A549 (cell line): ENCODE measurements around the gene RBX1. TPM values are rescaled to one million over a fixed set of nuclear protein-coding genes. Genes with fewer than 3 reads are reported as not detected.

Source experiments
- ATAC-seq, 2 experiments: fragments of 200-7000 bp in 1 of 2; fragments of >200 bp in 1 of 2; cut with Nextera tagmentation in 1 of 2; cut with Tn5 transposase in 1 of 2; 3 replicates each; pipeline versions ENCODE4 v1.8.0 to v1.9.1; 2018 to 2020; ENCODE audit warnings: mild to moderate bottlenecking in 1 of 2, moderate library complexity in 1 of 2
- CTCF ChIA-PET: fragments of 300-600 bp; sonication (Branson Sonifier 250); formaldehyde crosslinking; extraction: SDS; loops from one replicate; lab custom pipeline; 2021; ENCODE audit warnings: antibody characterized with exemption, inconsistent platforms; lab: Yijun Ruan, JAX
- POLR2A ChIA-PET: fragments of 350-600 bp; formaldehyde crosslinking; extraction: SDS; loops from one replicate; lab custom pipeline; 2021; ENCODE audit warnings: antibody characterized with exemption, inconsistent platforms; lab: Yijun Ruan, JAX
- DNase-seq, 2 experiments: peaks; one replicate each; pipeline versions ENCODE4 v3.0.0 to v3.0.0-alpha.2; 2011 to 2016; ENCODE audit warnings: low read depth in 1 of 2, low spot score in 1 of 2
- FAIRE-seq: peaks from 2 replicates; lab custom pipeline; 2011; peaks lifted over from hg19 to GRCh38; lab: Jason Lieb, UNC
- H3K27ac ChIP-seq, 2 experiments: fragments of >200 bp; sonication (Bioruptor Twin); formaldehyde crosslinking; 3 replicates each; pipeline ENCODE4 v1.5.1; 2016 to 2017
- H3K4me1 ChIP-seq: fragments of >200 bp; sonication (Bioruptor Twin); formaldehyde crosslinking; 3 replicates; pipeline ENCODE4 v1.6.1; 2016
- H3K4me2 ChIP-seq: fragments of >200 bp; sonication (Bioruptor Twin); formaldehyde crosslinking; 3 replicates; pipeline ENCODE4 v1.6.1; 2016
- H3K4me3 ChIP-seq: fragments of >200 bp; sonication (Bioruptor Twin); formaldehyde crosslinking; 3 replicates; pipeline ENCODE4 v1.5.1; 2016
- H3K9me3 ChIP-seq: fragments of >200 bp; sonication (Bioruptor Twin); formaldehyde crosslinking; 3 replicates; pipeline ENCODE4 v1.6.1; 2016
- CBX8 ChIP-seq: fragments of 200-600 bp; sonication (generic); IDR thresholded peaks from 2 replicates; pipeline ENCODE4 v1.6.1; 2016
- CHD2 ChIP-seq: fragments of 150-350 bp; IDR thresholded peaks from 2 replicates; pipeline ENCODE4 v1.6.1; 2014; ENCODE audit warnings: low read length; ENCODE audit not compliant: partially characterized antibody
- EHF ChIP-seq: fragments of 250-450 bp; sonication (Bioruptor Pico); IDR thresholded peaks from 2 replicates; pipeline ENCODE4 v1.5.0; 2020; ENCODE audit warnings: mild to moderate bottlenecking
- FOSB ChIP-seq: fragments of 250-450 bp; sonication (Bioruptor Pico); IDR thresholded peaks from 2 replicates; pipeline ENCODE4 v1.5.0; 2020; ENCODE audit warnings: mild to moderate bottlenecking, moderate library complexity
- FOSL2 ChIP-seq, 2 experiments: fragments of 450-650 bp in 1 of 2; fragments of >200 bp in 1 of 2; sonication (Bioruptor Twin) in 1 of 2; formaldehyde crosslinking; IDR thresholded peaks; 2 replicates each; pipeline versions ENCODE4 v1.5.0 to v1.6.1; 2016 to 2020; ENCODE audit warnings: mild to moderate bottlenecking in 1 of 2, moderate library complexity in 1 of 2
- FOXS1 ChIP-seq: fragments of 250-450 bp; sonication (Bioruptor Pico); IDR thresholded peaks from 2 replicates; pipeline ENCODE4 v1.5.0; 2020; ENCODE audit warnings: mild to moderate bottlenecking, moderate library complexity
- GATA3 ChIP-seq: IDR thresholded peaks from 2 replicates; pipeline ENCODE4 v1.6.1; 2012; ENCODE audit warnings: borderline replicate concordance
- HEYL ChIP-seq: fragments of 250-450 bp; sonication (Bioruptor Pico); IDR thresholded peaks from 2 replicates; pipeline ENCODE4 v1.8.0; 2021; ENCODE audit warnings: mild to moderate bottlenecking, moderate library complexity
- HOXA7 ChIP-seq: fragments of 250-450 bp; sonication (Bioruptor Pico); IDR thresholded peaks from 2 replicates; pipeline ENCODE4 v1.5.0; 2020; ENCODE audit warnings: mild to moderate bottlenecking, moderate library complexity
- JUNB ChIP-seq: fragments of >200 bp; sonication (Bioruptor Twin); formaldehyde crosslinking; IDR thresholded peaks from 2 replicates; pipeline ENCODE4 v1.6.1; 2016
- KDM1A ChIP-seq: fragments of 200-600 bp; sonication (generic); IDR thresholded peaks from 2 replicates; pipeline ENCODE4 v1.6.1; 2016; ENCODE audit warnings: low read depth, mild to moderate bottlenecking
- KDM5A ChIP-seq: fragments of 200-600 bp; sonication (generic); IDR thresholded peaks from 2 replicates; pipeline ENCODE4 v1.6.1; 2016; ENCODE audit warnings: antibody characterized with exemption, mild to moderate bottlenecking
- MAFK ChIP-seq: fragments of 450-650 bp; IDR thresholded peaks from 2 replicates; pipeline ENCODE4 v1.6.1; 2014; ENCODE audit not compliant: partially characterized antibody
- MAX ChIP-seq: IDR thresholded peaks from 2 replicates; pipeline ENCODE4 v1.6.1; 2012
- NPAS2 ChIP-seq: fragments of 250-450 bp; sonication (Bioruptor Pico); IDR thresholded peaks from 2 replicates; pipeline ENCODE4 v1.8.0; 2022; ENCODE audit warnings: mild to moderate bottlenecking, moderate library complexity, borderline replicate concordance
- PHF8 ChIP-seq: fragments of 200-600 bp; sonication (generic); IDR thresholded peaks from 2 replicates; pipeline ENCODE4 v1.6.1; 2016; ENCODE audit warnings: low read depth, mild to moderate bottlenecking, antibody characterized with exemption, moderate library complexity, borderline replicate concordance
- POLR2A ChIP-seq: IDR thresholded peaks from 2 replicates; pipeline ENCODE4 v1.6.1; 2012; ENCODE audit warnings: mild to moderate bottlenecking, low read length
- RARB ChIP-seq: fragments of 250-450 bp; sonication (Bioruptor Pico); IDR thresholded peaks from 2 replicates; pipeline ENCODE4 v1.8.0; 2021; ENCODE audit warnings: mild to moderate bottlenecking, moderate library complexity
- RCOR1 ChIP-seq: fragments of 150-350 bp; IDR thresholded peaks from 2 replicates; pipeline ENCODE4 v1.6.1; 2014; ENCODE audit warnings: antibody characterized with exemption, low read length, low read depth
- RFX5 ChIP-seq: fragments of 450-650 bp; IDR thresholded peaks from 2 replicates; pipeline ENCODE4 v1.7.1; 2014; ENCODE audit warnings: antibody characterized with exemption, mild to moderate bottlenecking, moderate library complexity
- SMC3 ChIP-seq: fragments of >200 bp; sonication (Bioruptor Twin); formaldehyde crosslinking; IDR thresholded peaks from 3 replicates; pipeline ENCODE4 v1.6.1; 2018; ENCODE audit warnings: inconsistent platforms
- SREBF2 ChIP-seq: fragments of 450-650 bp; IDR thresholded peaks from 2 replicates; pipeline ENCODE4 v1.6.1; 2014; ENCODE audit warnings: mild to moderate bottlenecking, moderate library complexity
- ZC3H11A ChIP-seq: fragments of 450-650 bp; IDR thresholded peaks from 2 replicates; pipeline ENCODE4 v1.6.1; 2014; ENCODE audit warnings: antibody characterized with exemption, mild to moderate bottlenecking
- ZFP36 ChIP-seq: fragments of 450-650 bp; IDR thresholded peaks from 2 replicates; pipeline ENCODE4 v1.6.1; 2014; ENCODE audit warnings: borderline replicate concordance; ENCODE audit not compliant: partially characterized antibody
- ZNF302 ChIP-seq: fragments of 250-450 bp; sonication (Bioruptor Pico); IDR thresholded peaks from 2 replicates; pipeline ENCODE4 v1.9.0; 2021; ENCODE audit warnings: inconsistent platforms, mild to moderate bottlenecking, moderate library complexity
- WGBS: methylation state at CpG from one replicate; pipeline ENCODE4 v1.1.6; 2017; ENCODE audit errors: missing lambda C conversion rate; 5-methylcytosine and 5-hydroxymethylcytosine counted together
- polyA plus RNA-seq, 4 experiments: library from polyadenylated mRNA; depleted of rRNA in 3 of 4; stranded (reverse); fragments of >200 nt; fragmentation: RNase III in 1 of 4; extraction: RNeasy Plus Mini Kit Qiagen cat#74134 plus additional on column Dnase treatment in 1 of 4; gene quantifications; 2 replicates in 3 of 4; 3 replicates in 1 of 4; pipeline ENCODE4 v1.2.3, GENCODE V29; 2011 to 2017
- TF ChIP-seq, protein P1 (sequence below): IDR thresholded peaks from 2 replicates; pipeline ENCODE4 v1.6.1; 2012
- TF ChIP-seq, protein P2 (sequence below): fragments of 200-600 bp; sonication (generic); IDR thresholded peaks from 2 replicates; pipeline ENCODE4 v1.6.1; 2016; ENCODE audit warnings: antibody characterized with exemption, mild to moderate bottlenecking, moderate library complexity
- TF ChIP-seq, protein P3 (sequence below): fragments of >200 bp; sonication (Bioruptor Twin); formaldehyde crosslinking; IDR thresholded peaks from 3 replicates; pipeline ENCODE4 v1.6.1; 2016

Gene RBX1
- polyA plus RNA-seq, 2 of the 4 experiments (the other 2 are of a cell fraction) = 61.7 to 82.3 TPM

DNA sequence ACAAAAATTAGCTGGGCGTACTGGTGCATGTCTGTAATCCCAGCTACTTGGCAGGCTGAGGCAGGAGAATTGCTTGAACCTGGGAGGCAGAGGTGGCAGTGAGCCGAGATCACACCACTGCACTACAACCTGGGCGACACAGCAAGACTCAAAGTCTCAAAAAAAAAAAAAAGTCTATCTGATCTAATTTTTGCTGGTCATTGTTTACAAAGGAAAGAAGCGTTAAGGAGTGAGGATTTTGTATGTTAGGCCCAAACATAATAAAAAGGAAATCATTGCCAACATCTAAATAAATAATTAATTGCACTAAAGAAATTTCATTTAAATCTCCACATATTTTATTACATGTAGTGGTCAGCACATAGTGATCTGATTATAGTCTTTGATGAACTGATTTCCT is 2.9 kb downstream of the RBX1 start:
- ChIA-PET CTCF (no interaction called here), POLR2A (no interaction called here)
- no peak for TF ChIP-seq KDM5A
- TF ChIP-seq GATA3 = no peak
- TF ChIP-seq KDM1A = no peak
- no peak for TF ChIP-seq CHD2
- no peak for TF ChIP-seq ZC3H11A
- no peak for TF ChIP-seq HEYL (CRISPR knock-in tag)
- no peak for TF ChIP-seq PHF8
- ATAC-seq (no peak), DNase-seq (no peak), FAIRE-seq (no peak)
- Histone ChIP-seq H3K9me3 (no peaks in the 10 kb centered on the region), H3K4me2 (no peak overlapping the region), H3K27ac (no peak overlapping the region), H3K4me1 (peaks cover 8% of the 10 kb centered on the region; the same call in 1 of the 3 replicates), H3K4me3 (no peak overlapping the region)
- 94% methylated on average over 3 of the region's 4 CpGs for WGBS

DNA sequence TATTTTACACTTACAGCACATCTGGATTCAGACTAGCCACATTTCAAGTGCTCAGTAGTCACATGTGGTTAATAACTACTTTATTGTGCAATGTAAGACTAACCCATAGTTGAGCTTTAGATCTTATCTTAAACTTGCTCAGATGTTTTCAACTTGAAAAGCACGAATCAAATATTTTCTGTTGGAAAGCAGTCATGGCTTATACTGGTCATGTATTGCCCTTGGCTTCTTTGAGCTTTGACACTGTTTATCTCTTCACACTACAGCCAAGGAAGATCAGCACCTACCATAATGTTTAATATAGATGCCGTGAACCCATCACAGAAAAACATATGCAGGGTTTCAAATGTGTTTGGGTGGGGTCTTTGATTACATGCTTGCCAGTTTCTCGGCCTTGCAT is 4.4 kb downstream of the RBX1 start:
- Histone ChIP-seq H3K4me1 (peaks cover 8% of the 10 kb centered on the region; the same call in 1 of the 3 replicates), H3K9me3 (no peaks in the 10 kb centered on the region), H3K27ac (no peak overlapping the region), H3K4me3 (no peak overlapping the region), H3K4me2 (no peak overlapping the region)
- ATAC-seq (no peak), DNase-seq (no peak), FAIRE-seq (no peak)
- 89% methylated on average over 3 of the region's 3 CpGs for WGBS
- no peak for TF ChIP-seq CBX8
- no peak for TF ChIP-seq NPAS2 (CRISPR knock-in tag)
- TF ChIP-seq KDM5A = no peak
- no peak for TF ChIP-seq FOXS1
- TF ChIP-seq RFX5 = no peak
- TF ChIP-seq ZFP36 = no peak
- no peak for TF ChIP-seq HOXA7
- TF ChIP-seq JUNB = no peak
- no peak for TF ChIP-seq CHD2
- ChIA-PET CTCF (no interaction called here), POLR2A (no interaction called here)

DNA sequence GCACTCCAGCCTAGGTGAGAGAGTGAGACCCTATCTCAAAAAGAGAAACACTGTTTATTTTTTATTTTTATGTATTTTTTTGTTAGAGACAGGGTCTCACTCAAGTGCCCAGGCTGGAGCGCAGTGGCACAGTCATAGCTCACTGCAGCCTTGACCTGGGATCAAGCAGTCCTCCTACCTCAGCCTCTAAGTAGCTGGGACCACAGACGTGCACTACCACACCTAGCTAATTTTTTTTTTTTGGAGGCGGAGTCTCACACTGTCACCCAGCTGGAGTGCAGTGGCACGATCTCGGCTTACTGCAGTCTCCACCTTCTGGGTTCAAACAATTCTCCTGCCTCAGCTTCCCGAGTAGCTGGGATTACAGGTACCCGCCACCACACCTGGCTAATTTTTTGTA is 6.4 kb downstream of the RBX1 start:
- no peak for TF ChIP-seq POLR2A
- no peak for TF ChIP-seq ZNF302 (CRISPR knock-in tag)
- no peak for TF ChIP-seq RARB (CRISPR knock-in tag)
- TF ChIP-seq, protein P1, sequence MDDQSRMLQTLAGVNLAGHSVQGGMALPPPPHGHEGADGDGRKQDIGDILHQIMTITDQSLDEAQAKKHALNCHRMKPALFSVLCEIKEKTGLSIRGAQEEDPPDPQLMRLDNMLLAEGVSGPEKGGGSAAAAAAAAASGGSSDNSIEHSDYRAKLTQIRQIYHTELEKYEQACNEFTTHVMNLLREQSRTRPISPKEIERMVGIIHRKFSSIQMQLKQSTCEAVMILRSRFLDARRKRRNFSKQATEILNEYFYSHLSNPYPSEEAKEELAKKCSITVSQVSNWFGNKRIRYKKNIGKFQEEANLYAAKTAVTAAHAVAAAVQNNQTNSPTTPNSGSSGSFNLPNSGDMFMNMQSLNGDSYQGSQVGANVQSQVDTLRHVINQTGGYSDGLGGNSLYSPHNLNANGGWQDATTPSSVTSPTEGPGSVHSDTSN = no peak
- no peak for TF ChIP-seq MAFK
- TF ChIP-seq SREBF2 = no peak
- no peak for TF ChIP-seq EHF (CRISPR knock-in tag)
- no peak for TF ChIP-seq RCOR1
- no peak for TF ChIP-seq JUNB
- TF ChIP-seq FOSL2 (IDR thresholded peaks at IDR 0.05) = no peak
- no peak for TF ChIP-seq FOSL2 (CRISPR knock-in tag; IDR thresholded peaks at IDR 0.05)
- H3K4me3 ChIP-seq = no peak overlapping the region
- H3K27ac ChIP-seq = no peak overlapping the region
- DNase-seq = no peak
- no peaks in the 10 kb centered on the region for H3K9me3 ChIP-seq
- WGBS = 89% methylated on average over 7 of the region's 7 CpGs
- no peak overlapping the region for H3K4me2 ChIP-seq
- ATAC-seq = no peak
- peaks cover 5% of the 10 kb centered on the region; the same call in 1 of the 3 replicates for H3K4me1 ChIP-seq
- ChIA-PET CTCF (no interaction called here), POLR2A (no interaction called here)
- no peak for FAIRE-seq

DNA sequence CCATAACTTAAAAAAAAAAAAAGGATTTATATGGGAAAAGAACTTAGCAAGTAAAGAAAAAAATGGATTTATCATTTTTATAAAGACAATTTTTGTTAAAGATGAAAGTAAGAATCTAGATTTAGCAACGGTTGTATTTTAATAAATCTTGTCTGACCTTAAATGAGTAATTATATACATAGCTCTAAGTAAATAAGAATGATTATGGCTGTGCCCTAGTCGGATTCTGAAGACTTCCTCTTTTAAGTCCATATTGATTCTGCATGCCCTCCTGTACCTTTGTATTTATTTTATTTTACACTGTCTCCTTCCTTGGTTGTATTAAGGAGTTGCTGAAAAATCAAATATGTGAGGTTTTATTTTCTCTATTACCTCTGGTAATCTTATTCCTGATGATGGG is 7.1 kb downstream of the RBX1 start:
- no peak for DNase-seq
- Histone ChIP-seq H3K27ac (no peak overlapping the region), H3K4me2 (no peak overlapping the region), H3K9me3 (no peaks in the 10 kb centered on the region), H3K4me3 (no peak overlapping the region), H3K4me1 (no peaks in the 10 kb centered on the region; the same call in 2 of the 3 replicates)
- ChIA-PET CTCF (no interaction called here), POLR2A (no interaction called here)
- FAIRE-seq = no peak
- no peak for TF ChIP-seq MAX
- TF ChIP-seq, protein P2, sequence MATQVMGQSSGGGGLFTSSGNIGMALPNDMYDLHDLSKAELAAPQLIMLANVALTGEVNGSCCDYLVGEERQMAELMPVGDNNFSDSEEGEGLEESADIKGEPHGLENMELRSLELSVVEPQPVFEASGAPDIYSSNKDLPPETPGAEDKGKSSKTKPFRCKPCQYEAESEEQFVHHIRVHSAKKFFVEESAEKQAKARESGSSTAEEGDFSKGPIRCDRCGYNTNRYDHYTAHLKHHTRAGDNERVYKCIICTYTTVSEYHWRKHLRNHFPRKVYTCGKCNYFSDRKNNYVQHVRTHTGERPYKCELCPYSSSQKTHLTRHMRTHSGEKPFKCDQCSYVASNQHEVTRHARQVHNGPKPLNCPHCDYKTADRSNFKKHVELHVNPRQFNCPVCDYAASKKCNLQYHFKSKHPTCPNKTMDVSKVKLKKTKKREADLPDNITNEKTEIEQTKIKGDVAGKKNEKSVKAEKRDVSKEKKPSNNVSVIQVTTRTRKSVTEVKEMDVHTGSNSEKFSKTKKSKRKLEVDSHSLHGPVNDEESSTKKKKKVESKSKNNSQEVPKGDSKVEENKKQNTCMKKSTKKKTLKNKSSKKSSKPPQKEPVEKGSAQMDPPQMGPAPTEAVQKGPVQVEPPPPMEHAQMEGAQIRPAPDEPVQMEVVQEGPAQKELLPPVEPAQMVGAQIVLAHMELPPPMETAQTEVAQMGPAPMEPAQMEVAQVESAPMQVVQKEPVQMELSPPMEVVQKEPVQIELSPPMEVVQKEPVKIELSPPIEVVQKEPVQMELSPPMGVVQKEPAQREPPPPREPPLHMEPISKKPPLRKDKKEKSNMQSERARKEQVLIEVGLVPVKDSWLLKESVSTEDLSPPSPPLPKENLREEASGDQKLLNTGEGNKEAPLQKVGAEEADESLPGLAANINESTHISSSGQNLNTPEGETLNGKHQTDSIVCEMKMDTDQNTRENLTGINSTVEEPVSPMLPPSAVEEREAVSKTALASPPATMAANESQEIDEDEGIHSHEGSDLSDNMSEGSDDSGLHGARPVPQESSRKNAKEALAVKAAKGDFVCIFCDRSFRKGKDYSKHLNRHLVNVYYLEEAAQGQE = no peak
- TF ChIP-seq FOXS1 = no peak
- TF ChIP-seq, protein P3, sequence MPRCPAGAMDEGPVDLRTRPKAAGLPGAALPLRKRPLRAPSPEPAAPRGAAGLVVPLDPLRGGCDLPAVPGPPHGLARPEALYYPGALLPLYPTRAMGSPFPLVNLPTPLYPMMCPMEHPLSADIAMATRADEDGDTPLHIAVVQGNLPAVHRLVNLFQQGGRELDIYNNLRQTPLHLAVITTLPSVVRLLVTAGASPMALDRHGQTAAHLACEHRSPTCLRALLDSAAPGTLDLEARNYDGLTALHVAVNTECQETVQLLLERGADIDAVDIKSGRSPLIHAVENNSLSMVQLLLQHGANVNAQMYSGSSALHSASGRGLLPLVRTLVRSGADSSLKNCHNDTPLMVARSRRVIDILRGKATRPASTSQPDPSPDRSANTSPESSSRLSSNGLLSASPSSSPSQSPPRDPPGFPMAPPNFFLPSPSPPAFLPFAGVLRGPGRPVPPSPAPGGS = no peak
- TF ChIP-seq SMC3 = no peak
- no peak for TF ChIP-seq FOSB (CRISPR knock-in tag)
- no peak for TF ChIP-seq CBX8
- TF ChIP-seq GATA3 = no peak
- no peak for ATAC-seq
- WGBS = 51% methylated on average over 2 of the region's 2 CpGs
